WTC11 (cell line): ENCODE results near the gene LAGE3. TPM values are rescaled to one million over a fixed set of nuclear protein-coding genes. Genes with fewer than 3 reads are reported as not detected.

ENCODE experiments used
- ATAC-seq: fragments of 200-7000 bp; cut with Tn5 transposase; 2 replicates; pipeline ENCODE4 v1.10.0; 2021; ENCODE audit warnings: mild to moderate bottlenecking, moderate library complexity
- CTCF ChIA-PET: fragments of 300-600 bp; sonication (Branson Sonifier 250); formaldehyde crosslinking; loops from one replicate; lab custom pipeline; 2021; ENCODE audit warnings: antibody characterized with exemption; lab: Charles Lee
- POLR2A ChIA-PET: fragments of 350-600 bp; sonication (Branson Sonifier 250); formaldehyde crosslinking; loops from one replicate; lab custom pipeline; 2021; ENCODE audit warnings: antibody characterized with exemption; lab: Charles Lee
- DNase-seq: peaks from one replicate; pipeline ENCODE4 v3.0.0; 2021; ENCODE audit warnings: low spot score
- H3K27ac Mint-ChIP-seq: 2 replicates; pipeline ENCODE4 v1.8.0; 2021; ENCODE audit warnings: mixed read lengths
- H3K27me3 Mint-ChIP-seq: 2 replicates; pipeline ENCODE4 v1.8.0; 2021; ENCODE audit warnings: low read depth, mild to moderate bottlenecking, moderate library complexity, mixed read lengths
- H3K36me3 Mint-ChIP-seq: 2 replicates; pipeline ENCODE4 v1.8.0; 2021; ENCODE audit warnings: mixed read lengths
- H3K4me1 Mint-ChIP-seq: 2 replicates; pipeline ENCODE4 v1.8.0; 2022; ENCODE audit warnings: mixed read lengths
- H3K4me3 Mint-ChIP-seq: 2 replicates; pipeline ENCODE4 v1.8.0; 2021; ENCODE audit warnings: mild to moderate bottlenecking, moderate library complexity, mixed read lengths
- H3K9me3 Mint-ChIP-seq: 2 replicates; pipeline ENCODE4 v1.8.0; 2021; ENCODE audit warnings: mixed read lengths
- ARID4B ChIP-seq: sonication (generic); formaldehyde crosslinking; IDR thresholded peaks from 2 replicates; pipeline ENCODE4 v1.8.0; 2023; ENCODE audit warnings: missing genetic modification reagents, mild to moderate bottlenecking, borderline replicate concordance
- ELF4 ChIP-seq: sonication (generic); formaldehyde crosslinking; IDR thresholded peaks from 2 replicates; pipeline ENCODE4 v1.8.1; 2022; ENCODE audit warnings: low read depth, mild to moderate bottlenecking, moderate library complexity, missing genetic modification reagents
- ESRRA ChIP-seq: sonication (generic); formaldehyde crosslinking; IDR thresholded peaks from 2 replicates; pipeline ENCODE4 v1.8.1; 2022; ENCODE audit warnings: mild to moderate bottlenecking, missing genetic modification reagents, borderline replicate concordance
- FOXK1 ChIP-seq: sonication (generic); formaldehyde crosslinking; IDR thresholded peaks from 2 replicates; pipeline ENCODE4 v1.8.0; 2022; ENCODE audit warnings: mild to moderate bottlenecking, moderate library complexity, missing genetic modification reagents
- KAT7 ChIP-seq: sonication (generic); formaldehyde crosslinking; IDR thresholded peaks from 2 replicates; pipeline ENCODE4 v1.8.1; 2023; ENCODE audit warnings: missing genetic modification reagents, mild to moderate bottlenecking, borderline replicate concordance
- MAX ChIP-seq: sonication (generic); formaldehyde crosslinking; IDR thresholded peaks from 2 replicates; pipeline ENCODE4 v1.8.0; 2022; ENCODE audit warnings: mild to moderate bottlenecking, missing genetic modification reagents
- MYBL2 ChIP-seq: sonication (generic); formaldehyde crosslinking; IDR thresholded peaks from 2 replicates; pipeline ENCODE4 v1.8.1; 2023; ENCODE audit warnings: mild to moderate bottlenecking, moderate library complexity, missing genetic modification reagents
- NFE2L1 ChIP-seq: sonication (generic); formaldehyde crosslinking; IDR thresholded peaks from 2 replicates; pipeline ENCODE4 v1.8.1; 2023; ENCODE audit warnings: missing genetic modification reagents
- NFYB ChIP-seq: sonication (generic); formaldehyde crosslinking; conservative IDR thresholded peaks from 2 replicates; pipeline ENCODE4 v1.8.0; 2022; ENCODE audit warnings: low read depth, missing genetic modification reagents
- NR2C2 ChIP-seq: sonication (generic); formaldehyde crosslinking; IDR thresholded peaks from 2 replicates; pipeline ENCODE4 v1.8.0; 2022; ENCODE audit warnings: mild to moderate bottlenecking, missing genetic modification reagents
- PRRX2 ChIP-seq: fragments of 250-450 bp; sonication (Bioruptor Pico); IDR thresholded peaks from 2 replicates; pipeline ENCODE4 v1.8.0; 2021; ENCODE audit warnings: mild to moderate bottlenecking
- RELA ChIP-seq: sonication (generic); formaldehyde crosslinking; IDR thresholded peaks from 2 replicates; pipeline ENCODE4 v1.8.1; 2022; ENCODE audit warnings: missing genetic modification reagents, mild to moderate bottlenecking, borderline replicate concordance
- SMAD4 ChIP-seq: sonication (generic); formaldehyde crosslinking; IDR thresholded peaks from 2 replicates; pipeline ENCODE4 v1.8.0; 2022; ENCODE audit warnings: mild to moderate bottlenecking, missing genetic modification reagents
- ZNF138 ChIP-seq: sonication (generic); formaldehyde crosslinking; conservative IDR thresholded peaks from 2 replicates; pipeline ENCODE4 v1.8.1; 2022; ENCODE audit warnings: mild to moderate bottlenecking, moderate library complexity, missing genetic modification reagents
- ZNF263 ChIP-seq: sonication (generic); formaldehyde crosslinking; IDR thresholded peaks from 2 replicates; pipeline ENCODE4 v1.8.1; 2022; ENCODE audit warnings: low read depth, mild to moderate bottlenecking, moderate library complexity, missing genetic modification reagents
- ZNF317 ChIP-seq: sonication (generic); formaldehyde crosslinking; IDR thresholded peaks from 2 replicates; pipeline ENCODE4 v1.8.1; 2023; ENCODE audit warnings: low read depth, mild to moderate bottlenecking, moderate library complexity, missing genetic modification reagents, borderline replicate concordance
- ZNF416 ChIP-seq: fragments of 250-450 bp; sonication (Bioruptor Pico); IDR thresholded peaks from 2 replicates; pipeline ENCODE4 v1.9.0; 2021; ENCODE audit warnings: mild to moderate bottlenecking, inconsistent platforms
- ZSCAN18 ChIP-seq: fragments of 250-450 bp; sonication (Bioruptor Pico); IDR thresholded peaks from 2 replicates; pipeline ENCODE4 v2.1.2; 2022; ENCODE audit warnings: mild to moderate bottlenecking, moderate library complexity
- total RNA-seq: library from RNA; stranded (reverse); gene quantifications from 3 replicates; pipeline ENCODE4 v1.2.3, GENCODE V29; 2021
- TF ChIP-seq, protein P1 (sequence below): fragments of 250-450 bp; sonication (Bioruptor Pico); IDR thresholded peaks from 2 replicates; pipeline ENCODE4 v1.8.0; 2021; ENCODE audit warnings: mild to moderate bottlenecking
- TF ChIP-seq, protein P2 (sequence below): sonication (generic); formaldehyde crosslinking; IDR thresholded peaks from 2 replicates; pipeline ENCODE4 v1.8.1; 2023; ENCODE audit warnings: mild to moderate bottlenecking, missing genetic modification reagents
- TF ChIP-seq, protein P3 (sequence below): sonication (generic); formaldehyde crosslinking; IDR thresholded peaks from 2 replicates; pipeline ENCODE4 v1.8.1; 2023; ENCODE audit warnings: mild to moderate bottlenecking, missing genetic modification reagents, moderate library complexity
- TF ChIP-seq, protein P4 (sequence below): sonication (generic); formaldehyde crosslinking; conservative IDR thresholded peaks from 2 replicates; pipeline ENCODE4 v1.8.1; 2022; ENCODE audit warnings: mild to moderate bottlenecking, missing genetic modification reagents

The LAGE3 gene
- total RNA-seq, 1 experiment from 2014 or later = 46.1 TPM

DNA sequence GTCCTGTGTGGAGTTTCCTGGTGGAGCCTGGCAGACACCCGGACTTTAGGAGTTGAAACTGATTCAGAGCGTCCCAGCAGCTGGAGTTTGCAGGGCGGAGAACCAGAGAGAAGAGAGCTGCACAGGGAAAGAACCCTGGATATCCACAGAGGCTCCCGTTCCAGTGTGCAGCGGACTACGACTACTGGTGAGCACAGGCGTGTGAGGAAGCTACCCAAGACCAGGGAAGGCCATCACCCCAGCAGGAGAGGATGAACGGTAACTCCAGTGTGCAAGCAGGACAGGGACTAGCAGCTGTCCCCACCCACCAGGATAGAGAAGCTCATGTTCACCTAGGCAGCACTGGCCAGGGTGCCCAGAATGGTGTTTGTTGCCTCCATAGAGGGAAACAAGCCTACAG, 2.3 kb downstream of the LAGE3 start:
- Mint-ChIP-seq H3K27ac (no peak overlapping the region), H3K9me3 (no peaks in the 10 kb centered on the region), H3K4me3 (no peak overlapping the region)
- ATAC-seq (no peak), DNase-seq (no peak)
- TF ChIP-seq ZNF416 = no peak
- TF ChIP-seq NR2C2 = no peak
- TF ChIP-seq, protein P1, sequence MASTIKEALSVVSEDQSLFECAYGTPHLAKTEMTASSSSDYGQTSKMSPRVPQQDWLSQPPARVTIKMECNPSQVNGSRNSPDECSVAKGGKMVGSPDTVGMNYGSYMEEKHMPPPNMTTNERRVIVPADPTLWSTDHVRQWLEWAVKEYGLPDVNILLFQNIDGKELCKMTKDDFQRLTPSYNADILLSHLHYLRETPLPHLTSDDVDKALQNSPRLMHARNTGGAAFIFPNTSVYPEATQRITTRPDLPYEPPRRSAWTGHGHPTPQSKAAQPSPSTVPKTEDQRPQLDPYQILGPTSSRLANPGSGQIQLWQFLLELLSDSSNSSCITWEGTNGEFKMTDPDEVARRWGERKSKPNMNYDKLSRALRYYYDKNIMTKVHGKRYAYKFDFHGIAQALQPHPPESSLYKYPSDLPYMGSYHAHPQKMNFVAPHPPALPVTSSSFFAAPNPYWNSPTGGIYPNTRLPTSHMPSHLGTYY (CRISPR knock-in tag) = no peak
- no peak for TF ChIP-seq ARID4B (CRISPR knock-in tag)
- TF ChIP-seq NFYB (CRISPR knock-in tag) = no peak
- no peak for TF ChIP-seq ELF4 (CRISPR knock-in tag)
- TF ChIP-seq RELA = no peak
- TF ChIP-seq, protein P2, sequence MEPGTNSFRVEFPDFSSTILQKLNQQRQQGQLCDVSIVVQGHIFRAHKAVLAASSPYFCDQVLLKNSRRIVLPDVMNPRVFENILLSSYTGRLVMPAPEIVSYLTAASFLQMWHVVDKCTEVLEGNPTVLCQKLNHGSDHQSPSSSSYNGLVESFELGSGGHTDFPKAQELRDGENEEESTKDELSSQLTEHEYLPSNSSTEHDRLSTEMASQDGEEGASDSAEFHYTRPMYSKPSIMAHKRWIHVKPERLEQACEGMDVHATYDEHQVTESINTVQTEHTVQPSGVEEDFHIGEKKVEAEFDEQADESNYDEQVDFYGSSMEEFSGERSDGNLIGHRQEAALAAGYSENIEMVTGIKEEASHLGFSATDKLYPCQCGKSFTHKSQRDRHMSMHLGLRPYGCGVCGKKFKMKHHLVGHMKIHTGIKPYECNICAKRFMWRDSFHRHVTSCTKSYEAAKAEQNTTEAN (CRISPR knock-in tag) = no peak
- no peak for TF ChIP-seq PRRX2
- TF ChIP-seq KAT7 (CRISPR knock-in tag) = no peak
- no peak for TF ChIP-seq NFE2L1 (CRISPR knock-in tag)
- no peak for TF ChIP-seq ESRRA (CRISPR knock-in tag)
- TF ChIP-seq SMAD4 (CRISPR knock-in tag) = no peak
- TF ChIP-seq, protein P3, sequence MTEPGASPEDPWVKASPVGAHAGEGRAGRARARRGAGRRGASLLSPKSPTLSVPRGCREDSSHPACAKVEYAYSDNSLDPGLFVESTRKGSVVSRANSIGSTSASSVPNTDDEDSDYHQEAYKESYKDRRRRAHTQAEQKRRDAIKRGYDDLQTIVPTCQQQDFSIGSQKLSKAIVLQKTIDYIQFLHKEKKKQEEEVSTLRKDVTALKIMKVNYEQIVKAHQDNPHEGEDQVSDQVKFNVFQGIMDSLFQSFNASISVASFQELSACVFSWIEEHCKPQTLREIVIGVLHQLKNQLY (CRISPR knock-in tag) = no peak
- TF ChIP-seq MAX (CRISPR knock-in tag) = no peak
- TF ChIP-seq, all 79 proteins: peak for 0
- peaks cover 2% of the 10 kb centered on the region; the same call in 1 of the 2 replicates for H3K27me3 Mint-ChIP-seq
- ChIA-PET CTCF (interaction anchor here (1.2 kb wide), 1 partner anchor 50 kb away, joined by 3 read pairs; no protein-coding TSS in a partner anchor), POLR2A (no interaction called here)
- no peaks in the 10 kb centered on the region; the same call in 1 of the 2 replicates for H3K36me3 Mint-ChIP-seq
- peaks cover 3% of the 10 kb centered on the region; the same call in 1 of the 2 replicates for H3K4me1 Mint-ChIP-seq

GRCh38 chrX:154473683-154474082, 5.4 kb downstream of the LAGE3 start:
- H3K27ac Mint-ChIP-seq = no peak overlapping the region
- ATAC-seq (no peak), DNase-seq (no peak)
- CTCF ChIA-PET = interaction anchor here (0.7 kb wide), 1 partner anchor 53 kb away, joined by 3 read pairs; no protein-coding TSS in a partner anchor
- H3K4me3 Mint-ChIP-seq = no peak overlapping the region
- peaks cover 2% of the 10 kb centered on the region; the same call in 1 of the 2 replicates for H3K27me3 Mint-ChIP-seq
- no peaks in the 10 kb centered on the region for H3K9me3 Mint-ChIP-seq
- POLR2A ChIA-PET = no interaction called here
- TF ChIP-seq, protein P4, sequence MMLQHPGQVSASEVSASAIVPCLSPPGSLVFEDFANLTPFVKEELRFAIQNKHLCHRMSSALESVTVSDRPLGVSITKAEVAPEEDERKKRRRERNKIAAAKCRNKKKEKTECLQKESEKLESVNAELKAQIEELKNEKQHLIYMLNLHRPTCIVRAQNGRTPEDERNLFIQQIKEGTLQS (CRISPR knock-in tag) = no peak
- TF ChIP-seq ARID4B (CRISPR knock-in tag) (no peak), ZNF317 (no peak), ZNF263 (no peak), MYBL2 (no peak), ZSCAN18 (CRISPR knock-in tag) (no peak), FOXK1 (CRISPR knock-in tag) (no peak), ZNF138 (CRISPR knock-in tag) (no peak)
- H3K4me1 Mint-ChIP-seq = no peaks in the 10 kb centered on the region
- H3K36me3 Mint-ChIP-seq = peaks cover 2% of the 10 kb centered on the region; the same call in 1 of the 2 replicates
